ENCODE measurements around the gene HMOX2.

Gene HMOX2

DNA sequence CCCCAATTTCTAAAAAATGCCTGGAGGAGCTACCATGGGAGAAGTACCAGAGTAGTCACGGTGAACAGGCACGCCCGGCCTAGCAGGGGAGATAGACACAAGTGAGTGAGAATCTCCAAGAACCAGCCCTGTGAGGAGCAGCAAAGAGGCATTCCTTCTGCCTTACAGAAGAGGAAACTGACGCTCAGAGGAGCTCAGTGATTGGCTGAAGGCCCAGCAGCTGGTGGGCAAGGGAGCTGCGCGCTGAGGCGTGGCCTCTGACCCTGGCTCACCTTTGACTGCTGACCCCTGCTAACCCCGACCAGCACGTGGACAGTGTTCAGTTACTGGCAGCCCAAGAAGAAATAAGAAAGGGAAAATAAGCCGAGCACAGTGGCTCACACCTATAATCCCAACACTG, 81.8 kb downstream of the HMOX2 start:
- Histone ChIP-seq H3K4me3 (ENCODE audit: low read length) (no peak overlapping the region), H4K20me1 (ENCODE audit: control insufficient read depth, insufficient read depth, low read depth, low read length) (no peaks in the 10 kb centered on the region), H3K27ac (ENCODE audit: low read depth, low read length) (no peak overlapping the region), H3K27me3 (ENCODE audit: control insufficient read depth, low read length) (peaks cover 3% of the 10 kb centered on the region; the same call in 1 of the 2 replicates), H3K79me2 (ENCODE audit: control insufficient read depth, low read length) (no peaks in the 10 kb centered on the region), H3K9me2 (replicated peaks; ENCODE audit: control insufficient read depth, low read length) (no peaks in the 10 kb centered on the region), H3F3A (ENCODE audit: control insufficient read depth, insufficient read depth) (no peaks in the 10 kb centered on the region), H3K4me2 (ENCODE audit: low read length) (no peak overlapping the region), H3K4me1 (ENCODE audit: control insufficient read depth, low read length) (no peaks in the 10 kb centered on the region), H3K36me3 (ENCODE audit: control insufficient read depth, low read length) (no peaks in the 10 kb centered on the region), H3K9me3 (ENCODE audit: control insufficient read depth, insufficient read depth, low read length) (no peaks in the 10 kb centered on the region)
- TF ChIP-seq, protein P1, sequence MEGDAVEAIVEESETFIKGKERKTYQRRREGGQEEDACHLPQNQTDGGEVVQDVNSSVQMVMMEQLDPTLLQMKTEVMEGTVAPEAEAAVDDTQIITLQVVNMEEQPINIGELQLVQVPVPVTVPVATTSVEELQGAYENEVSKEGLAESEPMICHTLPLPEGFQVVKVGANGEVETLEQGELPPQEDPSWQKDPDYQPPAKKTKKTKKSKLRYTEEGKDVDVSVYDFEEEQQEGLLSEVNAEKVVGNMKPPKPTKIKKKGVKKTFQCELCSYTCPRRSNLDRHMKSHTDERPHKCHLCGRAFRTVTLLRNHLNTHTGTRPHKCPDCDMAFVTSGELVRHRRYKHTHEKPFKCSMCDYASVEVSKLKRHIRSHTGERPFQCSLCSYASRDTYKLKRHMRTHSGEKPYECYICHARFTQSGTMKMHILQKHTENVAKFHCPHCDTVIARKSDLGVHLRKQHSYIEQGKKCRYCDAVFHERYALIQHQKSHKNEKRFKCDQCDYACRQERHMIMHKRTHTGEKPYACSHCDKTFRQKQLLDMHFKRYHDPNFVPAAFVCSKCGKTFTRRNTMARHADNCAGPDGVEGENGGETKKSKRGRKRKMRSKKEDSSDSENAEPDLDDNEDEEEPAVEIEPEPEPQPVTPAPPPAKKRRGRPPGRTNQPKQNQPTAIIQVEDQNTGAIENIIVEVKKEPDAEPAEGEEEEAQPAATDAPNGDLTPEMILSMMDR (IDR thresholded peaks at IDR 0.05; ENCODE audit: low read depth, low read length, poor library complexity, severe bottlenecking): no peak
- TF ChIP-seq EZH2phosphoT487 (IDR thresholded peaks at IDR 0.05; ENCODE audit: borderline replicate concordance, low read length): no peak
